GM21367 (cell line): ENCODE measurements around the gene HSFX4.
"Not testable (repeated sequence)": the region's sequence is repeated elsewhere in the genome, so short reads cannot be mapped to it uniquely, and the experiment has no call there.

ENCODE experiments used
- ATAC-seq: cut with Tn5 transposase; IDR thresholded peaks from one replicate; pipeline ENCODE4 v1.9.1; 2021; ENCODE audit not compliant: unreplicated experiment

HSFX4 gene

DNA sequence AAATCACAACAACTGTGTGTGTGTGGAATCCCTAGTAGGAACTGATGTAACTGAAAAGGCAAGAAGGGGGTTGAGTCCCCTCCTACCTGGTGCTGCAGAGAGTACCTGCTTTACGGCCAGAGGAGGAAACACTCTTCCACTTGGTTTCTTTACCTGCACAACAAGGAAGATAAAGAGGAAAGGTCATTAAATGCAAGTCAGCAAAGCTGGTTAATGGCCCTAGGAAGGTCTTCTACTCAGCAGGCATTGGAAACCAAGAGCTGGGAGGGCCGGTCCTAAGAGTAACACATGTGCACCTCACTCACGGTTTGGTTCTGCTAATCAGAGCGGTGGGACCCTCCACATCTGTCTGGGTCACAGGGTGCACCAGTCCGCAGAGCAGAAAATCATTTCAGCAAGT is 8.0 kb downstream of the HSFX4 start:
- ATAC-seq: not testable (repeated sequence)

DNA sequence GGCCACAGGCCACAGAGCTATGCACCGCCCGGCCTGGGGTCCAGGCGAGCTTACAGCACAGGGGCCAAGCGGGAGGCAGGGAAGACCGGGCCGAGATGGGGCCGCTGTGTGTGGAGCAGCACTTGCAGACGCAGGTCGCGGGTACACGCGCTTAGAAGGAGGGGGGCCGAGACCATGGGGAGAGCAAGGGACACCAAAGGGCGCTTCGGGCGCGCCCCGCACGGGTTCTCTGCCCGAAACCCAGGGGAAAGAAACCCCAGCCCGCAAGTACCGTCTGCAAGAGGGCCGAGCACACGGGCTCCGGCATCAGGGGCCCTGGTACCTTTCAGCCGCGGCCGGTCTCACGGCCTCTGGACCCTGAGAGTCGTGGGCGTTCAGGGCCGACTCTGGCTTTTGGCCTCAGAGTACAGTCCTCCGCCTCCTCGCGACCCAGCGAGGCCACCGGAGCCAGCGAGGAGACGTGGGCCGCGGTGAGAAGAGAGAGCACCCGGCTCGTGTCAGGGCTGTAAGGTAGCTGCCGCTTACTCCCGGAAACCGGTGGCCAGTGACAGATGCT is 8.6 kb downstream of the HSFX4 start:
- ATAC-seq: no peak

DNA sequence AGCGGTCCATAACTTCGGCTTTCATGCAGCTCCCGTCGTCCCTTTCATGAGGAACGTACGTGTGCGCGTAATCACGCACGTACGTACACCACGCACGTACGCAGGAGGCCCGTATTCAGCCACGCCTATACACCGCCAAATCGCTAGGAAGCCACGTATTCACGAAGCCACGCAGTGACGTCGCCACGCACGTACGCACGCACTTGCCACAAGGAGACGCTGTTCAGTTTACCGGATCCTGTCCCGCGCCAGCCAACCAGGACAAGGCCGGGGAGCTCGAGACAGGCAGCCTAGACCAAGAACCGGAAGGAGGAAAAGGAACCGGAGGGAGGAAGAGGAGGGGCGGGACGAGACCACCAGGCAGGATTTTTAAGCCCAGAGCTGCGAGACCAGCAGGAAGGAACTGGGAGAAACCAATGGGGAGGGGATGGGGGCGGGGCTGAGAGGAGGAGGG is 9.1 kb downstream of the HSFX4 start, which contains the start of gene EOLA2:
EOLA2 (minus strand) TSS at position 65 of the 454 bp plus-strand sequence. CDS start 4,617 bp downstream, outside the sequence.
- ATAC-seq: peak; percentile 68

DNA sequence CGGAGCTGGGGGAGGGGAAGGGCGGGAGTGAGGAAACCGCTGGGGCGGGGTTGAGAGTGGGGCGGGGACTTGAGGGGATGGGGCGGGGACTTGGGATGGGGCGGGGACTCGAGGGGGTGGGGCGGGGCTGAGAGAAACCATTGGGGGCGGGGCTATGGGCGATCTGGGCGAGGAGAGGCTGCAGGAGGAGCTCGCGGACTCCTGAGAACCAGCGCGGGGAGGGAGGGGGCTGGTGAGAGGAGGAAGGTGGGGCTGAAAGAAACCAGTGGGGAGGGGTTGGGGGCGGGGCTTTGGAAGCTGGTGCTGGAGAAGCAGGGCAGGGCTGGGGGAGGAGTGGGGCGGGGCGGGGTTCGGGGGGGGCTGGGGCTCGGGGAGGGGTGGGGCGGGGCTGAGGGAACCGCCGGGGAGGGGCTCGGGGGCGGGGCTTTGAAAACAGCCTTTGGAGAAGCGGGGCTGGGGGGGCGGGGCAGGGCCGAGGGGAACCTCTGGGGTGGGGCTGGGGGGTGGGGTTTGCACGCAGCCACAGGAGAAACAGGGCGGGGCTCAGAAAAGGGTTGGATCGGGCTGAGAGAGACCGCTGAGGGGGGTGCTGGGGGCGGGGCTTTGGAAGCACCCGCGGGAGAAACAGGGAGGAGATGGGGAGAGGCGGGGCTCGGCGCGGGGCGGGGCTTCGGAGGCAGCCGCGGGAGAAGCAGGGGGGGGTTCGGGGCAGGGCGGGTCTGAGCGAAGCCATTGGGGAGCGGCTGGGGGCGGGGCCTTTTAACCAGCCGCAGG is 9.7 kb downstream of the HSFX4 start:
- ATAC-seq: no peak

DNA sequence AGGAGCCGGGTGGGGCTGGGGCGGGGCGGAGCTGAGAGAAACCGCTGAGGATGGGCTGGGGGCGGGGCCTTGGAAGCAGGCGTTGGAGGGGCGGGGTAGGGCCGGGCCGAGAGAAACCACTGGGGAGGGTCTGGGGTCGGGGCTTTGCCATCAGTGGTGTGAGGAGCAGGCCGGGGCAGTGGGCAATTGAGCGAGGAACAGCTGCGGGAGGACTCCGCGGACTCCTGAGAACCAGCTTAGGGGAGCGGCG is 10.2 kb downstream of the HSFX4 start:
- ATAC-seq: no peak

DNA sequence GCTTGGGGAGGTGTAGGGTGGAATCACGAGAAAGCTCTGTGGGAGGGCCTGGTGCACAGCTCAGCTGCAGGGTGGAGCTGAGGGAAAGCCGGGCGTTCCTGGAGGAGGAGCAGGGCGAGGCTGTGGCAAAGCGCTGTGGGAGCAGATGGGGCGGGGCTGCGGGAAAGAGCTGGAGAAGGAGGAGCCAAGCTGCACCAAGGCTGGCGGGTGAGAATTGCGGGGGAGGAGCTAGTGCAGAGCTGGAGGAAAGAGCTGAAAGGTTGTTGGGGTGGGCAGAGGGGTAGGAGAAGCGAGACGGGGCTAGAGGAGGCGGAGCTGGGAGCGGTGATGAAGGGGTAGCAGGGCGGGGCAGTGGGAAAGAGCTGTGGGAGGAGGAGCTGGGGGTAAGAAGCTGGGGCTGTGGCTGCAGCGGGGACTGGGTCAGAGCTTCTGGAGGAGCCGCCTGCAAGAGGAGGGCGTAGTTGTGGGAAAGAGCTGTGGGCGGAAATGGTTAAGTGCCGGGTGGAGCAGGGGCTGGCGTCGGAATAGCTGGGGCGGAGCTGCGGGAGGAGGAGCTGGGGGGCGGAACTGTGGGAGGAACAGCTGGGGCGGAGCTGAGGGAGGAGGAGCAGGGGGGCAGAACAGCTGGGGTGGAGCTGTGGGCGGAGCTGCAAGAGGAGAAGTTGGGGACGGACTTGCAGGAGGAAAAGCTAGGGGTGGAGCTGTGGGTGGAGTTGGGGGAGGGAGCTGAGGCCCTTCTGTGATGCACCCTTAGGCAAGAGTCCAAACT is 10.7 kb downstream of the HSFX4 start:
- peak; percentile 48 for ATAC-seq

DNA sequence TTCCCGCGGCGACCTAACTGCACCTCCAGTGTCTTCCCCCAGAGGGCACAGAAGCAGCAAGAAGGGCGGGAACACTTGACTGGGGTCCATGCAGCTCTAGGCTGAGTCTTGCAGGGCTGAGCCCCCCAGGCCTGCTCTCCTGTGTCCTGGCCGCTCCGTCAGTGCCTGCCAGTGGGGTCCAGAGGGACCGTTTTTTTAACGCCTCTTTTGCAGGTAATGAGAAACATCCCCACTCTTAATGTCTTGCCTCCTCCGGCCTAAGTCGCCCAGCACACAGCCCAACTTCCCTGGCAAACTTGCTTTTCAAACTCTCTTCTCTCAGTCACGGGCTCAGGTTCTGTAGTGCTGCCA is 11.3 kb downstream of the HSFX4 start:
- not testable (repeated sequence) for ATAC-seq

DNA sequence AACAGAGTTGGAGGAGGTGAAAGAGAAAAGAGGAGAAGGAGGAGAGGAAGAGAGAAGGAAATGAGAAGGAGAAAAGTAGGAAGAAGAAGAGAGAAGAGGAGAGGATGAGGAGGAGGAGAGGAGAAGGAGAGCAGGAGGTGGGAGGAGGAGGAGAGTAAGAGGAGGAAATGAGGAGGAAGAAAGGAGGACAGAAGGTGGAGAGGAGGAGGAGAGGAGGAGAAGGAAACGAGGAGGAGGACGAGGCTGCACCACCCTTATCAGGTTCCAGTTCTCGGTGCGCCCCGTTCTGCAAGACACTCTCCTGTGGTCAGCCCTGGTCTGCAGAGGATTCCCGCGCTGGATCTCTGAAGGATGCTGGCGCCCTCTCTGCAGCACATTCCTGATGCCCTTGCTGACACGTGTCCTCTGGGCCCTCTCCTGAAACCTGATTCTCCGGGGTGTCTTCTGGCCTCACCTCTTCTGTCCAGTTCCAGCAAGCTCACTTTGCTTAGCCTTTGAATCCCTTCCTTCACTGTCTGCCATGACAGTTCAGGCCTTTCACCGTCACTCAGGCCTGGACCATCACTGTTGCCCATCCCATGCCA is 15.8 kb downstream of the HSFX4 start:
- not testable (repeated sequence) for ATAC-seq

DNA sequence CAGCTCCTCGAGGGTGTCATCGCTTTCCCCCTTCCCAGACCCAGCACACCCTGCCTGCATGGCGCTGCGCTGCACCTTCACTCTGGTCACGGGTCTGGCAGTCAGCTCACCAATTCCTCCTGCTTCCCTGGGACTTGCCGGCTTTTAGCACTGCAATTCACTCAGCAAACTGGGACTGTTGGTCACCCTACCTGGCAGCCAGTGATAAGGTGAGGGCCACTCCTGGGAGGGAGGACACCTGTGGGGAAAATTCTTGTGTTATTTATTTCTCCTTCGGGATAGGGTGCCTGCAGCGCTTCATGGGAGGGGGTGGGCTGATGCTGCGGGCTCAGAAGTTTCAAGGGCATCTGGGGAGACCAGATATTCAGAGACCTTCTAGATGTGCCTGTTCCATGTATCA is 16.4 kb downstream of the HSFX4 start:
- not testable (repeated sequence) for ATAC-seq

DNA sequence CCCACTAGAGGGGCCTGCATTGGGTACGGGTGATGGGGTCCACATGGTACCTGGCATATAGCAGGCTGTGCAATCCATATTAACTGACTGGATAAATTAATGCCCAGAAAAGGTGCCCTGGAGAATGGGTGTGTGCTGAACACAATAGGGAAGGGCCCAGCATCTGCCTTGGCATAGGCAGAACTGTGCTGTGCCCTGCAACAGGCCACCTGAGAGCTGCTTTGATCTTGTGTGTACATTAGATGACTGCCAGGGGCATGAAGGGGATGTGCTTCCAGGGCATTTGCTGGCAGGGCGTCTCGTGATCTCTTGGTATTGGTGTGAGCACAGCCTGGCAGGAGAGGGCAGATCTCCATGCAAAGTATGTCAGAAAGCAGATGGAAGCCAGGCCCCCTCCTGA is 17.6 kb downstream of the HSFX4 start:
- ATAC-seq: not testable (repeated sequence)

DNA sequence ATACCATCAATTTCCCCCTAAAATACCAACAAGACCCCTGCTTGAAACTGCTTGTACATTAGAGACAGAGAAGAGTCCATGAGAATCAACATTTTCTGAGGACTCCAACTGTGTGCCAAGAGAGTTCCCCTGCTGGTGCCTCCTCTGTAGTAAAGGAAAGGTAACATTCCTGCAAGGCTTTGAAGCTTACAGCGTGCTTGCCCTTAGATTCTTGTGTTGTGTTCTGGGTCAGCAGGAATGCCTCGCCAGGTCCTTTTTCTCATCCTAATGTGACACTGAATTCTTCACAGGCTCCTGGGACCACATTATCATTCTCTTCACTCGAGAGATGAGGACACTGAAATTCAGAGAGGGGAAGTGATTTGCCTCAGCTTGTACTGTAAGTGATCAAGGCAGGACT is 18.6 kb downstream of the HSFX4 start:
- ATAC-seq: no peak

DNA sequence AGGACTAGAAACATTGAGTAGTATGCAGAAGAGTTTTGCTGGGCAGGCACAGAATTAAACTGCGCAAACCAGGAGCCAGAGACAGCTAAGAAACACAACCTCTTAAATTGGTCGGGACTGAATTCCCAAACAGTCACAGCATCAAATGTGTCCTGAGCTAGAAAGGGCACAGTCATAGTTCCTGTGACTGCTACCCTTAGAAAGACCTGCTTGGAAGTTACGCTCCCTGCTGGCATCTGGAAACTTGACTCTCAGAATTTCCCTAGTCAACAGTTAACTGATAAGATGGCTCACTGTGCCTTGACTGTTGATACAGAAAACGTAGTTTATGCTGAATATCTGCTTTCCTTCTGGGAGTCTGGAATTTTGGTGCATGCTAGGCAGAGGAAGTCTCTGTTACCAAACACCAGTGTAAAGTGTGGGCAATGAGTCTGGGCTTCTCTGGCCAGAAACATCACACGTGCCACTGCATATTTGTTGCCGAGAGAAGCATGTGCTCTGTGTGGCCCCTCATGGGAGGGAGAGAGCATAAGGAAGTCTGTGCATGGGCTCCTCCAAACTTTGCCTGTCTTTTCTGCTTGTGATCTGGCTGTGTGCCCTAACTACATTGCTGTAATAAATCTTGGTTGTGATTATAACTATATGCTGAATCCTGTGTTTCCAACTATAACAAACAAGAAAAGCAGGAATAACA is 20.5 kb downstream of the HSFX4 start:
- ATAC-seq: no peak

DNA sequence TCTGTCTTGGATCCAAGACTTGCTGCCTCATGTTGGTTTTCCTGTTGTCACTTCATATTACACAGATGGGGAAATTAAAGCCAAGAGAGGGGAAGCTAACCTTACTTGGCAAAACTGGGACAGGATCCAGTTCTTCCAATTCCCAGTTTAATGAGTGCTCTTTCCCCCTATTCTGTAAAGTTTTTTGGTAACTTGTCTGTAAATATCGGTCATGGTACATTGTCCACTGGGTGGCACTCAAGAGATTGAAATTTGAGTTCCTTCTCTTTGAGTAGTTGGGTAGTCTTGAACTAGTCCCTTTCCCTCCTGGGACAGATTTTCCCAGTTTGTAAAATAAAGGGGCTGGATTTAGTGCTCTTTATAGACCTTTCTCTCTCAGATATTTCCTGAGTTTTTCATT is 21.3 kb downstream of the HSFX4 start:
- no peak for ATAC-seq

DNA sequence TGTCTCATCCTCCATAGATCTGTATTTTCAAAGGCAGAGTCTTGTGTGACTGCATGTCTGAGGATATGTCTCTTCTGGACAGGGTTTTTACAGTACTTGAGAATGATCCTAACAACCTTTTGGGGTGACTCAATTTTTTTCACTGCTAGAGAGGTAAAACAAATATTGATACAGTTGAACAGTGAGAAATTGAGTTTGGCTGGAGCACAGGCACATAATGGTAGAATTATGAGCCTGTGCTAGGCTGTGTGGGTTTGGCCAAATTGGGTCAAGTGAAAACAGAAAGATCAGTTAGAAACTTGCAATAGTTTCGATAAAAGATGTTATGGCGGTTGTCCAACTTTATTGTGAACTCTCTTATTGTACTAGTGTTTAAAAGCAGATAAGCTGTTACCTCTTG is 32.2 kb downstream of the HSFX4 start:
- no peak for ATAC-seq

DNA sequence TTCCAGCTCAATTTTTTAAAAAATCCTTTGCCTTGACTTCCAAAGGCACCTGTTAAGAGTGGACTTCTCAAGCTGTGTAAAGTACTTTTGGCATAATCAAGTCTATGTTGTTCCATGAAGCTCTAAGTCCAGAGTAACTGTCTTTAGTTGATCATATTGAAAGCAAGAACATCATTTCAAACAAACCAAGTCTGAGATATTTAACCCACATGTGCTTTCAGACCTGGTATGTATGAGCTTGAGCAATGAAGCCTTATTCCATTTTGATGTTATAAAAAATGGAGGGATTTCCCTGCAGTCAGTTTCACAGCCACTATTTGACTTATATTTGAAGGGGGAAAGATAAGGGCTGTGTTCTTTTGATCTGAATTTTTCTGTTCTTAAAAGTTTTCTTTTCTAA is 32.6 kb downstream of the HSFX4 start:
- no peak for ATAC-seq

DNA sequence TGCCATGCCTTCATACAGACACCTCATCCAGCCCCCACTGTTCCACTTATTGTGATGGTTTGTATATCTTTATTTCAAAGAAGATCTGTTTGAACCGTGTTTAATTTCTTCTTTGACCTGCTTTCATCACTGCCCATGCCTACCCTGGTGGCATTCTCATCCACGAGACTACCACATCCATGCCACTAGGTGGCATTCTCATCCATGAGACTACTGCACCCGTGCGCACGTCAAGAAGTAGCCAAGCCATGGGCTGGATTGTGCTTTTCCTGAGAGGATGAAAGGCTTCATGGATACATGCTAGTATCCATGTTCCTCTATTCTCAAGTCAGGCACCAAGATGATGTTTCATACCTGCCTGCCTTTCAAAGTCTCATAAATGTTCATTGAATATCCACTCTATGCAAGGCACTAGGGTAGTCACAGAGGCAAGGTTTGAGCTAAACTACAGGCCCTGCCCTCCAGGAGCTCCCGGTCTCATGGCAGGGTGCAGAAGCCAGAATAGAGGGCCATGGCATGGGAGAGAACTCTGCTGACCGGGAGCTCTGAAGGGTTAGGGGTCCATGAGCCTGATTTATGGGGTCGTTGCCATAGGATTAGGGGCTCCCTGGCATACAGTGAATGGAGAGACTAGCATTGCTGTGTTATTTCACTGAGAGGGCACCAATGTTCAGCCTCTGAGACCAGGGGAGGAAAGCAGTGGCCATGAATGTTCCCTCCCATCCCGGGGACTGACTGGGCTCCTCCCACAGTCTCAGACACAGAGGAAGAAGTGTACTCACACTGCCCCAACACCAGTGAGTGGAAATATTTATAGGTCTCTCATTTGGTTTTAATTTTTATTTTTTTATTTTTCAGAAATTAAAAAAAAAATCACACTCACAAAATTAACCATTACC is 33.7 kb downstream of the HSFX4 start:
- peak; percentile 64 for ATAC-seq

DNA sequence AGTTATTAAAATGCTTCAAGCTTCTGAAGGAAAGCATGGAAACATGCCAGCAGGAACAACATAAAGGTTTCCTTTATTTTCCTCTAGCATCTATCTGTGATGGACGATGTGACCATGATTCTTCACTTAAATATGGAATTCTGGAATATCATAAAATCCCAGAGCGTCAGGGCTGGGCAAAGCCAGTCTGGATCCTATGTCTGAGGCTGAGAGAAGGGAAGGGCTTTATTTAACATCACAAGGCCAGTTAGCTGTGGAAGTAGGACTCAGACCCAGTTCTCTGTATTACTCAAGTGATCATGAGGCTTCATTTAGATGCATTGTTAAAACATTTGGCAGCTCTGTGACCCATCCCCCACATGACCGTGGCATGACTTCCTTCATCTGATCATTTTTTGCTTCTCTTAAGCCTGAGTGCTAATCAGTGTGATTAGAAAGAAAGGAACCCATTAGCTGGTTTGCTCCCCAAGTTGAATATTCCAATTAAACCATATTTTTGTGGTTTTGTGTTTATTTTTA is 49.8 kb downstream of the HSFX4 start:
- no peak for ATAC-seq
